ENCODE data around the gene PCLO. TPM values are rescaled to one million over a fixed set of nuclear protein-coding genes. Genes with fewer than 3 reads are reported as not detected.

PCLO gene
- total and polyA plus RNA-seq, 12 donors: 0.06 to 10.8 (median 2.3) TPM

- no peaks in the 10 kb centered on the region for H3K36me3 ChIP-seq
- no peak for ATAC-seq
- no peak for DNase-seq
- TF ChIP-seq CTCF (IDR thresholded peaks at IDR 0.05): no peak
- H3K27ac ChIP-seq: no peak overlapping the region
- no peaks in the 10 kb centered on the region for H3K27me3 ChIP-seq
- intact Hi-C loops (cut with DNase I): no loop called here
- H3K4me1 ChIP-seq: no peaks in the 10 kb centered on the region
- H3K4me3 ChIP-seq: no peak overlapping the region
- no peaks in the 10 kb centered on the region for H3K9me3 ChIP-seq
Measured at GRCh38 chr7:83173664-83174063, 11.0 kb upstream of the PCLO start.

- peaks cover 0 to 13% (median 3%) of the 10 kb centered on the region in 9 donors for H3K4me1 ChIP-seq
- WGBS, 2 donors: 81 to 89% methylated on average over 1 of the region's 1 CpG
- H3K27me3 ChIP-seq: peaks cover 0 to 26% (median 14%) of the 10 kb centered on the region in 7 donors
- no peak for TF ChIP-seq CTCF (IDR thresholded peaks at IDR 0.05)
- DNase-seq: no peak
- no peaks in the 10 kb centered on the region for H3K9me3 ChIP-seq
- H3K4me3 ChIP-seq: no peak overlapping the region
- intact Hi-C loops (cut with DNase I): no loop called here
- no peak overlapping the region for H3K27ac ChIP-seq
- H3K36me3 ChIP-seq: no peaks in the 10 kb centered on the region
- ATAC-seq: no peak
Measured at GRCh38 chr7:83166781-83167180, 4.1 kb upstream of the PCLO start.

GRCh38 chr7:83161899-83162401 is 734 bp downstream of the PCLO start:
- ATAC-seq (peak in 2 of 8 donors; percentile 5 to 41), DNase-seq (no peak)
- peak overlapping the region in 9 of 10 donors; percentile 44 to 66 (median 56) for H3K4me3 ChIP-seq
- H3K9me3 ChIP-seq: no peaks in the 10 kb centered on the region
- H3K27me3 ChIP-seq: peaks cover 0 to 30% (median 15%) of the 10 kb centered on the region in 7 donors
- H3K27ac ChIP-seq: peak overlapping the region in 5 of 10 donors; percentile 24 to 73 (median 69)
- peaks cover 0 to 13% (median 3%) of the 10 kb centered on the region in 9 donors for H3K4me1 ChIP-seq
- H3K36me3 ChIP-seq: no peaks in the 10 kb centered on the region
- no peak for TF ChIP-seq CTCF (IDR thresholded peaks at IDR 0.05)
- 3 to 4% methylated on average over 17 of the region's 17 CpGs for WGBS, 2 donors
- intact Hi-C loops (cut with DNase I): no loop called here

DNA sequence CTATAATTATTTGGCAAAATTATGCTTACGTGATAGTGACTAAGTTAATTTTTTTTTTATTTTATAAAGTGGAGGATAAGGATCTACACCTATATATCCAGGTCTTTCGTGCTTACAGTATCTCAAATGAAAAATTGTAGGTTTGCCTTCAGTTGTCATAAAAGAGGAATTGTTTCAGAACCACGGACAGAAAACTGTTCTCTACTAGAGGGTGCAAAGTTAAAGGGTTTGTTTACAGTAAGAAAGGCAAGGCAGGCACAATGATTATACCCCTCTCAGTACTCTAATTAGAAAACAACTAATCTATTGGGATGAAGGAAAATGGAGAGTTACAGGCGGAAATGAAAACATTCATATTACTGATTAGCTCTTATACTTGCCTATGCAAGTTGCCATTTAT is 1.5 kb downstream of the PCLO start:
- 58 to 66% methylated on average over 4 of the region's 4 CpGs for WGBS, 2 donors
- H3K27ac ChIP-seq: no peak overlapping the region
- H3K9me3 ChIP-seq: no peaks in the 10 kb centered on the region
- H3K4me1 ChIP-seq: peaks cover 0 to 13% (median 3%) of the 10 kb centered on the region in 9 donors
- ATAC-seq (no peak), DNase-seq (no peak)
- intact Hi-C loops (cut with DNase I): no loop called here
- H3K36me3 ChIP-seq: no peaks in the 10 kb centered on the region
- peaks cover 0 to 30% (median 15%) of the 10 kb centered on the region in 7 donors for H3K27me3 ChIP-seq
- TF ChIP-seq CTCF (IDR thresholded peaks at IDR 0.05): no peak
- peak overlapping the region in 1 of 10 donors; percentile 56 for H3K4me3 ChIP-seq

Data from heart right ventricle (tissue), 16 donors.